AG04449 (cell line): Measurements from ENCODE around the gene MSI2.

Source experiments
- CTCF ChIA-PET: fragments of 350-600 bp; formaldehyde crosslinking; extraction: SDS; loops from one replicate; lab custom pipeline; 2021; ENCODE audit warnings: antibody characterized with exemption; lab: Yijun Ruan, JAX
- POLR2A ChIA-PET: fragments of 400-600, 350-600 bp; formaldehyde crosslinking; extraction: SDS; loops from one replicate; lab custom pipeline; 2020; ENCODE audit warnings: antibody characterized with exemption, inconsistent platforms; lab: Yijun Ruan, JAX
- DNase-seq: peaks from one replicate; pipeline ENCODE4 v3.0.0-alpha.2; 2010; ENCODE audit warnings: low read depth, low spot score
- H3K4me3 ChIP-seq: 2 replicates; pipeline ENCODE4 v1.5.1; 2011; ENCODE audit warnings: low read depth, mild to moderate bottlenecking, control low read depth, low read length
- CTCF ChIP-seq: IDR thresholded peaks from one replicate; pipeline ENCODE4 v1.5.1; 2011; ENCODE audit warnings: mild to moderate bottlenecking, moderate library complexity, low read length, control low read depth, inconsistent platforms; ENCODE audit not compliant: insufficient read depth; ENCODE audit errors: missing control alignments

Gene MSI2

GRCh38 chr17:57624386-57624785 is 368.1 kb downstream of the MSI2 start:
- no peak for TF ChIP-seq CTCF
- ChIA-PET POLR2A (no interaction called here), CTCF (interaction anchor here (0.9 to 6.9 kb wide), 3 partner anchors 25 to 381 kb away, joined by 5 to 54 read pairs (median 14); no protein-coding TSS in a partner anchor)
- no peak overlapping the region for H3K4me3 ChIP-seq
- no peak for DNase-seq

- ChIA-PET CTCF (no interaction called here), POLR2A (no interaction called here)
- no peak overlapping the region for H3K4me3 ChIP-seq
- no peak for TF ChIP-seq CTCF
- DNase-seq = no peak
These were observed 369.2 kb downstream of the MSI2 start for GRCh38 chr17:57625511-57625910.

GRCh38 chr17:57625957-57626356 is 369.6 kb downstream of the MSI2 start:
- no peak for DNase-seq
- ChIA-PET POLR2A (no interaction called here), CTCF (no interaction called here)
- no peak overlapping the region for H3K4me3 ChIP-seq
- no peak for TF ChIP-seq CTCF

GRCh38 chr17:57626520-57627210 is 370.3 kb downstream of the MSI2 start:
- CTCF ChIA-PET = interaction anchor here (1.8 kb wide), 1 partner anchor 45 kb away, joined by 4 read pairs; no protein-coding TSS in a partner anchor
- no peak for DNase-seq

GRCh38 chr17:57627591-57627990 is 371.3 kb downstream of the MSI2 start:
- POLR2A ChIA-PET = no interaction called here
- H3K4me3 ChIP-seq = no peak overlapping the region
- TF ChIP-seq CTCF = no peak
- no peak for DNase-seq
- CTCF ChIA-PET = interaction anchor here (1.8 kb wide), 1 partner anchor 44 kb away, joined by 4 read pairs; no protein-coding TSS in a partner anchor

More at GRCh38 chr17:57626520-57627210, 370.3 kb downstream of the MSI2 start:
- no peak overlapping the region for H3K4me3 ChIP-seq
- POLR2A ChIA-PET = no interaction called here
- no peak for TF ChIP-seq CTCF

- ChIA-PET CTCF (interaction anchor here (1.6 to 1.8 kb wide), 2 partner anchors 31 to 44 kb away, joined by 4 to 5 read pairs; no protein-coding TSS in a partner anchor), POLR2A (no interaction called here)
- no peak for DNase-seq
- TF ChIP-seq CTCF = no peak
- H3K4me3 ChIP-seq = no peak overlapping the region
These were observed 372.1 kb downstream of the MSI2 start for GRCh38 chr17:57628421-57628820.
